Vagina (tissue), 2 donors: ENCODE measurements around the gene KLHL29. TPM values are rescaled to one million over a fixed set of nuclear protein-coding genes. Genes with fewer than 3 reads are reported as not detected.

ENCODE experiments used
- DNase-seq, 2 donors: peaks; one replicate each; pipeline ENCODE4 v3.0.0-alpha.2; 2017; ENCODE audit errors: extremely low spot score in 2 of 2
- H3K27ac ChIP-seq: fragments of 200-600 bp; sonication (generic); one replicate; pipeline ENCODE4 v1.5.1; 2019
- H3K27me3 ChIP-seq: fragments of 200-600 bp; sonication (generic); one replicate; pipeline ENCODE4 v1.5.1; 2019
- H3K36me3 ChIP-seq, 2 donors: fragments of 200-600 bp; sonication (generic); one replicate each; pipeline ENCODE4 v1.5.1; 2017 to 2019
- H3K4me1 ChIP-seq: fragments of 200-600 bp; sonication (generic); one replicate; pipeline ENCODE4 v1.5.1; 2019
- H3K4me3 ChIP-seq, 2 donors: fragments of 200-600 bp; sonication (generic); 1 replicate in 1 of 2; 2 replicates in 1 of 2; pipeline ENCODE4 v1.5.1; 2016 to 2019
- H3K9me3 ChIP-seq: fragments of 200-600 bp; sonication (generic); one replicate; pipeline ENCODE4 v1.5.1; 2019
- CTCF ChIP-seq, 3 experiments: fragments of 450-650 bp in 2 of 3; fragments of 200-600 bp in 1 of 3; sonication (generic) in 1 of 3; IDR thresholded peaks; one replicate each; pipeline ENCODE4 v1.5.1; 2017 to 2019; ENCODE audit warnings: antibody characterized with exemption in 3 of 3, mild to moderate bottlenecking in 2 of 3, moderate library complexity in 2 of 3
- POLR2A ChIP-seq, 2 donors: fragments of 450-650 bp; IDR thresholded peaks; one replicate each; pipeline ENCODE4 v1.6.1; 2017; ENCODE audit warnings: antibody characterized with exemption in 2 of 2, mild to moderate bottlenecking in 2 of 2, moderate library complexity in 2 of 2
- POLR2AphosphoS5 ChIP-seq, 2 donors: sonication (generic); formaldehyde crosslinking; IDR thresholded peaks; one replicate each; pipeline ENCODE4 v1.9.0; 2017; ENCODE audit warnings: antibody characterized with exemption in 2 of 2, mild to moderate bottlenecking in 2 of 2, low read depth in 1 of 2; ENCODE audit not compliant: insufficient read depth in 1 of 2
- intact Hi-C: fragments of 100-400 bp; cut with DNase I; formaldehyde crosslinking; loops from one replicate; pipeline ENCODE4 v1.15.1; 2023
- total RNA-seq: library from RNA; depleted of rRNA; stranded (reverse); fragments of >200 nt; gene quantifications from one replicate; pipeline ENCODE4 v1.2.3, GENCODE V29; 2016

The KLHL29 gene
- total RNA-seq, 1 donor from 2014 or later = 19.4 TPM

- no peak overlapping the region for H3K4me3 ChIP-seq
- no peak overlapping the region for H3K27ac ChIP-seq
- H3K27me3 ChIP-seq = no peaks in the 10 kb centered on the region
- H3K9me3 ChIP-seq = no peaks in the 10 kb centered on the region
- H3K36me3 ChIP-seq = no peaks in the 10 kb centered on the region
- no peak for DNase-seq
- intact Hi-C loops = no loop called here
- peaks cover 9% of the 10 kb centered on the region for H3K4me1 ChIP-seq
- TF ChIP-seq CTCF (IDR thresholded peaks at IDR 0.05) = no peak
- TF ChIP-seq POLR2A (IDR thresholded peaks at IDR 0.05) = no peak
- no peak for TF ChIP-seq POLR2AphosphoS5 (IDR thresholded peaks at IDR 0.05; ENCODE audit: insufficient read depth in 1 of 2, low read depth in 1 of 2)
Observed at GRCh38 chr2:23456881-23457760, 72.1 kb downstream of the KLHL29 start.

- no peak for TF ChIP-seq POLR2AphosphoS5 (IDR thresholded peaks at IDR 0.05; ENCODE audit: insufficient read depth in 1 of 2, low read depth in 1 of 2)
- DNase-seq = no peak
- intact Hi-C loops = no loop called here
- H3K27me3 ChIP-seq = no peaks in the 10 kb centered on the region
- no peak overlapping the region for H3K4me3 ChIP-seq
- H3K9me3 ChIP-seq = no peaks in the 10 kb centered on the region
- H3K27ac ChIP-seq = no peak overlapping the region
- H3K36me3 ChIP-seq = no peaks in the 10 kb centered on the region
- peaks cover 9% of the 10 kb centered on the region for H3K4me1 ChIP-seq
Observed at GRCh38 chr2:23457990-23458682, 73.2 kb downstream of the KLHL29 start.

- intact Hi-C loops = no loop called here
- Histone ChIP-seq H3K27ac (no peak overlapping the region), H3K36me3 (no peaks in the 10 kb centered on the region), H3K4me3 (no peak overlapping the region), H3K9me3 (no peaks in the 10 kb centered on the region), H3K27me3 (no peaks in the 10 kb centered on the region), H3K4me1 (peaks cover 6% of the 10 kb centered on the region)
- no peak for TF ChIP-seq POLR2AphosphoS5 (IDR thresholded peaks at IDR 0.05; ENCODE audit: insufficient read depth in 1 of 2, low read depth in 1 of 2)
- no peak for TF ChIP-seq CTCF (IDR thresholded peaks at IDR 0.05)
- TF ChIP-seq POLR2A (IDR thresholded peaks at IDR 0.05) = no peak
- DNase-seq = no peak
Observed at GRCh38 chr2:23459032-23459431, 74.1 kb downstream of the KLHL29 start.

DNA sequence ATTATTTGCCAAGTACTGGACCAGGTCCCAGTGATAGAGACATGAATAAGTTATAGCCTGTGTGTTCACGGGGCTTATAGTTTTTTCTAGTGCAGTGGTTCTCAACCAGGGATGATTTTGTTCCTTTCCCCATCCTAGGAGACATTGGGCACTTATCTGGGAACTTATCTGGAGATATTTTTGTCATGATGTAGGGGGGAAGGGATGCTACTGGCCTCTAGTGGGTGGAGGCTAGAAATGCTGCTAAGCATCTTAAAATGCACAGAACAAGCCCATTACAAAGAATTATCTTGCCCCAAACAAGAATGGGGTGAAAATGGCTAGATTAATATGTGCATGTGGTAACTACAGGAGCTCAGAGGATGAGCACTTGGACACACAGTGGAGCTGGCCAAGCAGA is 75.2 kb downstream of the KLHL29 start:
- intact Hi-C loops = no loop called here
- TF ChIP-seq POLR2AphosphoS5 (IDR thresholded peaks at IDR 0.05; ENCODE audit: insufficient read depth in 1 of 2, low read depth in 1 of 2) = no peak
- TF ChIP-seq CTCF (IDR thresholded peaks at IDR 0.05) = no peak
- TF ChIP-seq POLR2A (IDR thresholded peaks at IDR 0.05) = no peak
- H3K9me3 ChIP-seq = no peaks in the 10 kb centered on the region

DNA sequence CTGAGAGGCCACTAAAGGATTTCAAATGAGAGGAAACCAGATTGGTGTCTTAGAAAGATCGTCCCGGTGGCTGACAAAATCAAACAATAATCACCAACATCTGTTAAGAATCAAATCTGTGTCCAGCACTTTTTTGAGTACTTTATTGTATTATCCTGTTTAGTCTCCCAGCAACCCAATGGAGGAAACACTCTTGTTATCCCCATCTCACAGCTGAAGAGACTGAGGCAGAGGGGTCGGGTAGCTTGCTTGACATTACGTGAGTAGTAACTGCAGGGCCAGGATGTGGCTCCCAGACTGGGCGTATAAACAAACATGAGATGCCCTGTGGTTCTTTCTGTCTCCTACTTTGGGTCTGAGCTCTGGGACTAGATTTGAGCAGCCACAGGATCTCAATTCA is 76.0 kb downstream of the KLHL29 start:
- Histone ChIP-seq H3K4me1 (no peaks in the 10 kb centered on the region), H3K9me3 (no peaks in the 10 kb centered on the region), H3K27ac (no peak overlapping the region), H3K4me3 (no peak overlapping the region), H3K36me3 (no peaks in the 10 kb centered on the region), H3K27me3 (no peaks in the 10 kb centered on the region)
- intact Hi-C loops = no loop called here
- TF ChIP-seq POLR2AphosphoS5 (IDR thresholded peaks at IDR 0.05; ENCODE audit: insufficient read depth in 1 of 2, low read depth in 1 of 2) (no peak), POLR2A (IDR thresholded peaks at IDR 0.05) (no peak)
- no peak for DNase-seq

More for the DNA sequence above, 75.2 kb downstream of the KLHL29 start:
- no peak overlapping the region for H3K4me3 ChIP-seq
- H3K36me3 ChIP-seq = no peaks in the 10 kb centered on the region
- H3K4me1 ChIP-seq = no peaks in the 10 kb centered on the region
- H3K27ac ChIP-seq = no peak overlapping the region
- DNase-seq = no peak
- no peaks in the 10 kb centered on the region for H3K27me3 ChIP-seq
